ENCODE results near the gene PNMA8B. TPM values are rescaled to one million over a fixed set of nuclear protein-coding genes. Genes with fewer than 3 reads are reported as not detected.
A peak's percentile ranks its signal among the peaks of the same experiment; 100 is the strongest.

PNMA8B gene
- under 1 TPM; 0.05 to 0.07 TPM for total RNA-seq

DNA sequence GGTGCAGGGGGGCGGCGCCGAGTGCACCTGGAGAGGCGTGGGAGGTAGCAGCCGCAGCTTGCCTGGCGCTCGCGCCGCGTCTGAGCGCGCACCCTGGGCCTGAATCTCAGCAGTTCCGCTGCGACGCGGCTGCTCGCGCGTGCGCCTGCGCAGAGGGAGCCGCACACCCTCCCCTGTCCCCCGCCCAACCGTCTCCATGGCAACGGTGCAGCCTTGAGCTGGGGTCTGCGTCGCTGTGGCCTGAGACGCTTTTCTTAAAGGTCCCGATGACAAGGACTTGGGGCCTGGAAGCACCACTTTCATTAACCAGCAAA, at the start of gene PNMA8B:
TSS of gene PNMA8B (minus strand) at position 82 of the 314 bp plus-strand sequence. CDS start 402 bp downstream, outside the sequence.
- intact Hi-C loops (cut with micrococcal nuclease), result no loop called here
- peak; percentile 47 for DNase-seq
- Mint-ChIP-seq H3K27ac (no peak within 1 kb of the TSS), H3K4me3 (peak within 1 kb of the TSS; percentile 59), H3K36me3 (no peaks in the 10 kb centered on the region), H3K9me3 (no peaks in the 10 kb centered on the region), H3K27me3 (peaks cover 38% of the 10 kb centered on the region), H3K4me1 (ENCODE audit: low read depth) (peaks cover 9% of the 10 kb centered on the region)
- ChIA-PET CTCF (interaction anchor here (1.2 to 1.3 kb wide), 2 partner anchors 18 to 100 kb away, joined by 4 to 5 read pairs; no protein-coding TSS in a partner anchor), POLR2A (no interaction called here)

DNA sequence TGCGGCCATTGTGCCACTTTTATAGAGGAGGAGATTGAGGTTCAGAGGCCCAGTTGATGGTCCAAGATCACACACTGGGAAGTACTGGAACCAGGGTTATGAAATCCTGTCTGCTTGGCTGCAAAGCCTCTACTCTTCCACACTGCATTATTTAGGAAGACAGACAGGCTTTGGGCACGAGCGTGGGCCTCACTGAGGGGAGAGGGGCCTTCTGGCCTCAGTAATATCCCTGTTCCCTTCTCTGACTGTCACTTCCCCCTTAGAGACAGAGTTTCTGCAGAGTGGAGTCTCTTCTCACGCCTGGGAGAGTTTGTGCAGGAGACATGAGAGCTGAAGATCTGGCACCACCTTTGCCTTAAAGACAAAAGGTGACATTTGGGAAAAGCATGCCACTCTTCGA, 49.0 kb upstream of the PNMA8B start:
- Mint-ChIP-seq H3K27ac (no peak overlapping the region), H3K4me1 (ENCODE audit: low read depth) (peaks cover 2% of the 10 kb centered on the region), H3K27me3 (no peaks in the 10 kb centered on the region), H3K4me3 (no peak overlapping the region), H3K36me3 (no peaks in the 10 kb centered on the region), H3K9me3 (peaks cover 10% of the 10 kb centered on the region)
- intact Hi-C loops (cut with micrococcal nuclease), result no loop called here
- ChIA-PET POLR2A (no interaction called here), CTCF (interaction anchor here (1.2 to 10.3 kb wide), 4 partner anchors 10 to 31 kb away, joined by 4 to 115 read pairs (median 7); no protein-coding TSS in a partner anchor)
- DNase-seq, result no peak

DNA sequence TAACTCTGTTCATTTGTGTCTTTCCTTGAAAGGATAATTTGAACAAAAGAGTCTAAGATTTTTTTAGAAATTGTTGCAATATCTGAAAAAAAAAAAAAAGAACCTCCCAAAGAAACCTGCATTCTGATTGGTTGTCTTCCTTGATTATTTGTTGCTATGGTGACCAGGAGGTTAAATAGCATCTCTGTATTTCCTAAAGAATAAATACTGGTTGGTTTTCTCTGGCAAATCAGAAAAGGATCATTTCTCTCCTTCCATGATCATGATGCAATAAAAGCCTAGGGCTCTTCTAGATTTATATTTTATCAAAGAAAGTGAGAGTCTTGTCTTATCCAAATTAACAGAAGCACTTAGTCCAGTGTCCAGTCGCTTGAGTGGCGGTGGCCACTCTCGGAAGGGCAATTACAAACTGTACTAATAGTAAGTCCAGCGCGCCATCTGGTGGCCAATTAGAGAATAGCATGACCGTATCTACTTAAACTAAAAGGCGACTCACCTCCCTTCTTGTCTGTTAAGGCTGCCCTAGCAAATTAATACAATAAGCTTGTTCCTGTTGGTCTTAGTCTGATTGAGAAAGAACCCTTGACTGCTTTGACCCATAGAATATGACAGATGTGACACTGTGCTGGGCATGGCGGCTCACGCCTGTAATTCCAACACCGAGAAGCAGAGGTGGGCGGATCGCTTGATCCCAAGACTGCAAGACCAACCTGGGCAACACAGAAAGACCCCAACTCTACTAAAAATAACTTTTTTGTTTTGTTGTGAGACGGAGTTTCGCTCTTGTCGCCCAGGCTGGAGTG, 47.0 kb upstream of the PNMA8B start:
- peaks cover 4% of the 10 kb centered on the region for H3K9me3 Mint-ChIP-seq
- intact Hi-C loops (cut with micrococcal nuclease), result loop anchor here (1.0 kb wide), 2 partner anchors 13 to 26 kb away; no protein-coding TSS in a partner anchor
- no peaks in the 10 kb centered on the region for H3K36me3 Mint-ChIP-seq
- no peak overlapping the region for H3K27ac Mint-ChIP-seq
- CTCF ChIA-PET, result interaction anchor here (0.7 to 10.3 kb wide), 16 partner anchors 8 to 1964 kb away, joined by 3 to 115 read pairs (median 6); no protein-coding TSS in a partner anchor
- POLR2A ChIA-PET, result no interaction called here
- peak; percentile 84 for DNase-seq
- peaks cover 2% of the 10 kb centered on the region for H3K4me1 Mint-ChIP-seq (ENCODE audit: low read depth)
- no peaks in the 10 kb centered on the region for H3K27me3 Mint-ChIP-seq
- no peak overlapping the region for H3K4me3 Mint-ChIP-seq

GRCh38 chr19:46537136-46538097, 41.8 kb upstream of the PNMA8B start:
- Mint-ChIP-seq H3K36me3 (no peaks in the 10 kb centered on the region), H3K27me3 (no peaks in the 10 kb centered on the region), H3K4me3 (no peak overlapping the region), H3K27ac (no peak overlapping the region), H3K9me3 (no peaks in the 10 kb centered on the region), H3K4me1 (ENCODE audit: low read depth) (peaks cover 4% of the 10 kb centered on the region)
- ChIA-PET CTCF (interaction anchor here (0.5 to 10.3 kb wide), 25 partner anchors 9 to 333 kb away, joined by 3 to 115 read pairs (median 3); partner anchors contain the start of gene DACT3), POLR2A (interaction anchor here (0.9 kb wide), 1 partner anchor 14 kb away, joined by 3 read pairs; no protein-coding TSS in a partner anchor)
- intact Hi-C loops (cut with micrococcal nuclease), result no loop called here
- DNase-seq, result peak; percentile 74

DNA sequence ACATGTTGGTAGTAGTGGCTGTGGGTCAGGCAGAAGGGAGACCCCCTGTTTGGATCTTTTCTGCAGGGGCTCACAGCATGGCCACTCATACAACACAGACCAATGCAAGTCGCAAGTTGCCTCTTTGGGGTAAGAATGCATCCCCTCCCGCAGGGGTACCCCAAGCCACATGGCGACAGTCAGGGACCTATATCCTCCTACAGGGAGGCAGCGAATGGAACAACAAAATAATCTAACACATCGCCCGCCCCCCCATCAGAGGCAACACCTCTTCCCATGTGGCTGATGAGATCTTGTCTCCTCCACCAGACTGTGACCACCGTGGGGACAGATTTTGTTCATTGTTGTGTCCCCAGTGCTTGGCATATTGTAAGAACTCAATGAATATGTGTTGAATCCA, 40.7 kb upstream of the PNMA8B start:
- CTCF ChIA-PET, result interaction anchor here (1.1 to 2.5 kb wide), 7 partner anchors 10 to 166 kb away, joined by 3 to 19 read pairs (median 7); no protein-coding TSS in a partner anchor
- H3K36me3 Mint-ChIP-seq, result no peaks in the 10 kb centered on the region
- H3K4me1 Mint-ChIP-seq (ENCODE audit: low read depth), result peaks cover 4% of the 10 kb centered on the region
- intact Hi-C loops (cut with micrococcal nuclease), result no loop called here
- no peaks in the 10 kb centered on the region for H3K27me3 Mint-ChIP-seq
- H3K27ac Mint-ChIP-seq, result no peak overlapping the region
- no peak overlapping the region for H3K4me3 Mint-ChIP-seq
- H3K9me3 Mint-ChIP-seq, result no peaks in the 10 kb centered on the region
- no peak for DNase-seq
- POLR2A ChIA-PET, result no interaction called here

DNA sequence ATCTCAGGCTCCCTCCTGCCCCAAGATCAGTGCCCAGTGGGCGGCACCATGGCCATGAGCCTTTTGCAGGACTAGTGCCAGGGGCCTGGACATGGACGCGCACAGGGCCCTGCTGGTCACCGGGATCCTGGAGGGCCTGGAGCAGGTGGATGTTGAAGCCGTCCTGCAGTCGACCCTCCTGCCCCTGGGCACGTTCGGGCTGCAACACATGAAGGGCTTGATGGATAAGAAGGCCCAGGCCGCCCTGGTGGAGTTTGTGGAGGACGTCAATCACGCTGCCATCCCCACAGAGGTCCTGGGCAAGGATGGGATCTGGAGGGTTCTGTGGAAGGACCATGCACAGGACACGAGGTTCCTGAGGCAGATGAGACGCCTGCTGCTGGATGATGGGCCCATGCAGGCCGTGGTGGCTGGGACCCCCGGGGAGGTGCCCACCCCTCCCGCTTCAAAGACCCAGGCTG, 38.0 kb upstream of the PNMA8B start:
- Mint-ChIP-seq H3K27me3 (peaks cover 2% of the 10 kb centered on the region), H3K36me3 (no peaks in the 10 kb centered on the region), H3K4me3 (no peak overlapping the region), H3K9me3 (no peaks in the 10 kb centered on the region), H3K4me1 (ENCODE audit: low read depth) (peaks cover 17% of the 10 kb centered on the region), H3K27ac (no peak overlapping the region)
- ChIA-PET POLR2A (no interaction called here), CTCF (interaction anchor here (2.2 kb wide), 1 partner anchor 18 kb away, joined by 8 read pairs; no protein-coding TSS in a partner anchor)
- intact Hi-C loops (cut with micrococcal nuclease), result no loop called here
- DNase-seq, result no peak

DNA sequence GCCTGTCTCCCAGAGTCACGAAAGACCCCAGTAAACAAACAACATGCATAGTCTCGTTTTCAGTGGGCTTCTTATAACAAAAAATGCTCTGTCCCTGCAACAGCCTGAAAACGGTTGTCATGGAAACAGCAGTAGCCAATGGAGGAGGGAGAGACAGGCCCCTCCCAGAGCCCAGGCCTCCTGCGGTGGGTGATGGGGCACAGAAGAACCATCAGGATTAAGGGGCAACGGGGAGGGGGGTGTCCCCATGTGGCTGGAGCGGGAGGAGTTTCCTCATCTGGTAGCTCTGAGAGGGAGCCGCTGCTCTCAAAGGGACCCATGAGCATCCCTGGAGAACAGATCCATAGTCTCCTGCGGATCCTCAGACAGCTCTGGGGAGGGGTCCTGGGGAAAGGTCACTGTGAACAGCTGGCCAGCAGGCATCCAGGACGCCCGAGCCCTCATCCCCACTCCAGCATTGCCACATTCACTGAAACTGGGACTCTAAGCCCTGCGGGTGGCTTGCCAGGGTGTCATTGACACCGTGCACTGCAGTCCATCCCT, 37.5 kb upstream of the PNMA8B start:
- Mint-ChIP-seq H3K4me1 (ENCODE audit: low read depth) (peaks cover 17% of the 10 kb centered on the region), H3K36me3 (no peaks in the 10 kb centered on the region), H3K27ac (no peak overlapping the region), H3K9me3 (no peaks in the 10 kb centered on the region), H3K4me3 (no peak overlapping the region), H3K27me3 (peaks cover 2% of the 10 kb centered on the region)
- intact Hi-C loops (cut with micrococcal nuclease), result no loop called here
- ChIA-PET POLR2A (no interaction called here), CTCF (interaction anchor here (2.2 kb wide), 1 partner anchor 17 kb away, joined by 8 read pairs; no protein-coding TSS in a partner anchor)
- DNase-seq, result no peak

DNA sequence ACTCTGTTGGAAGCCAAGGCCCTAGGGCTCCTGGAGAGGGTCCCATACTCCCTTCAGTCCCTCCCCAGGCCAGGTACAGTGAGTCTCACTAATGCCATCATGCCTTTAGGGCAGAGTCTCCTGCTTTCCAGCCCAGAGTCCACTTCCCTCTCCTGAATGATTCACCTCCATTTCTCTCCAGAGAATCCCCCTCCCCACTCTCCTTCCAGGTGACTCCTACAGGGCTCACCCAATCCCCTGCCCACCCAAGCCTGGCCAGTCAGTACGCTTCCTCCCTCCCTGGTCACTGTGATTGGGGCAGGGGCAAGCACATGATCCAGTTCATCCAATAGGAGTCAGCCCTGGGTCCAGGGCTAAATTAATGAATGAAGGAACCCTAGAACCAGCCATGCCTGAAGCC, 35.0 kb upstream of the PNMA8B start:
- H3K4me1 Mint-ChIP-seq (ENCODE audit: low read depth), result peaks cover 12% of the 10 kb centered on the region

GRCh38 chr19:46529622-46530451, 34.2 kb upstream of the PNMA8B start:
- DNase-seq, result peak; percentile 82
- ChIA-PET CTCF (interaction anchor here (0.7 to 4.7 kb wide), 27 partner anchors 9 to 311 kb away, joined by 3 to 115 read pairs (median 4); partner anchors contain the start of genes CALM3 and DACT3), POLR2A (interaction anchor here (0.6 kb wide), 1 partner anchor 263 kb away, joined by 3 read pairs; no protein-coding TSS in a partner anchor)
- intact Hi-C loops (cut with micrococcal nuclease), result loop anchor here (1.0 to 10.0 kb wide), 4 partner anchors 12 to 215 kb away; partner anchors contain the start of genes CALM3, FKRP and STRN4
- H3K9me3 Mint-ChIP-seq, result peaks cover 8% of the 10 kb centered on the region
- H3K36me3 Mint-ChIP-seq, result no peaks in the 10 kb centered on the region
- H3K4me3 Mint-ChIP-seq, result no peak overlapping the region
- H3K27ac Mint-ChIP-seq, result peak overlapping the region; percentile 42
- H3K4me1 Mint-ChIP-seq (ENCODE audit: low read depth), result peaks cover 14% of the 10 kb centered on the region
- peaks cover 2% of the 10 kb centered on the region for H3K27me3 Mint-ChIP-seq

More for the DNA sequence above, 35.0 kb upstream of the PNMA8B start:
- Mint-ChIP-seq H3K27ac (no peak overlapping the region), H3K27me3 (peaks cover 2% of the 10 kb centered on the region), H3K36me3 (no peaks in the 10 kb centered on the region), H3K4me3 (no peak overlapping the region), H3K9me3 (peaks cover 6% of the 10 kb centered on the region)
- POLR2A ChIA-PET, result no interaction called here
- intact Hi-C loops (cut with micrococcal nuclease), result no loop called here
- CTCF ChIA-PET, result interaction anchor here (0.8 to 4.7 kb wide), 15 partner anchors 11 to 310 kb away, joined by 3 to 115 read pairs (median 5); partner anchors contain the start of gene DACT3
- no peak for DNase-seq

DNA sequence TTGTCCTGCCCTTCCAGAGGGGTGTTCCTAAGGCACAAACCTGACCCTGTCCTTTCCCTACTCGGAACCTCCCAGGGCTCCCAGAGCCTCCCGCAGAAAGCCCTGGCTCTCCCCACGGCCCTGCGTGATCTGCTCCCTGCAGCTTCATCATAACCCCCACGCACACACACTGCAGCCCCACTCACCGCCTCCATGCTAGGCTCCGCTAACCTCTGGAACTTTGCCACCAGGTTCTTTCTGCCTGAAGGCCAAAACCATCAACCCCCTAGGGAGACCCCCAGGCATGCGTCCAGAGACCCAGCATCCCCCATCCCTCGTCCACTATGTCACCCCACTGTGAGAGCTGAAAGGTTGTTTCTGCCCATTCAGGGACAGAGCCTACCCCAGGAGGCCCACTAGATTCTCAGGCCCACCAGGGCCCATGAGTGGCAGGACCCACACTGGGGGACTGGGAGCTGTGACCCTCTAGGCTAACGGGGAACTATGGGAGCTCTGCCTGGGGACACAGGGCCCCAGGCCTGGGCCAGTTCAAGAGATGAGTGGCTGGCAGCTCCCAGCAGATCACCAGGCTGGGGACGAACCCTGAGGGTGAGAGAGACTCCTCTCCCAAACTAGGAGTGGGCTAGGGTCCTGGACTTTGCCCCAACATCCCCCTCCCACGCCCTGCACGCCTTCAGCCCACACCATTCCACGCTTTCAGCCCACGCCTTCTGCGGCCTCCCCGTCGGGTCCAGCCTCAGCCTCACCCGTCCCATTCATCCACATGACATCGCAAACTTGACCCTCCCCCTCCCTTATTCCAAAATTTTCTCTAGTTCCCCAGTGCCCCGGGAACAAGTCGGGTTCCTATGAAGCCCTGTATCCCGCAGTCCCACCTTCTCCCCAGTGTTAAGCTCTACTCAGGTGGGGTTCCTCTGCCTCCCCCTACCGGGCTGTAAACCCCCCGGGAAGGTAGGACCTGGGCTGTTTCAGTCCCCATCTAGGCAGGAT, 33.2 kb upstream of the PNMA8B start:
- Mint-ChIP-seq H3K9me3 (peaks cover 14% of the 10 kb centered on the region), H3K4me3 (no peak overlapping the region), H3K27me3 (peaks cover 2% of the 10 kb centered on the region), H3K36me3 (peaks cover 4% of the 10 kb centered on the region), H3K4me1 (ENCODE audit: low read depth) (peaks cover 22% of the 10 kb centered on the region), H3K27ac (peak overlapping the region; percentile 42)
- ChIA-PET POLR2A (no interaction called here), CTCF (interaction anchor here (0.6 to 4.7 kb wide), 22 partner anchors 8 to 293 kb away, joined by 3 to 115 read pairs (median 5); partner anchors contain the start of genes CALM3 and DACT3)
- intact Hi-C loops (cut with micrococcal nuclease), result loop anchor here (1.0 to 10.0 kb wide), 4 partner anchors 13 to 216 kb away; partner anchors contain the start of genes CALM3, FKRP and STRN4
- DNase-seq, result no peak
